Mucosa of descending colon (tissue), 3 donors: Measurements from ENCODE around the gene CELA3B. TPM values are rescaled to one million over a fixed set of nuclear protein-coding genes. Genes with fewer than 3 reads are reported as not detected.

ENCODE experiments used
- ATAC-seq: fragments of 200-7000 bp; cut with Tn5 transposase; one replicate; pipeline ENCODE4 v1.9.1; 2020; ENCODE audit warnings: mild to moderate bottlenecking, moderate library complexity
- DNase-seq, 3 donors: peaks; one replicate each; pipeline ENCODE4 v3.0.0-alpha.2; 2020
- H3K36me3 ChIP-seq: fragments of 200-600 bp; one replicate; pipeline ENCODE4 v1.8.0; 2021; ENCODE audit warnings: low read depth, mild to moderate bottlenecking
- H3K4me1 ChIP-seq: fragments of 200-600 bp; one replicate; pipeline ENCODE4 v1.8.0; 2021; ENCODE audit warnings: low read depth, mild to moderate bottlenecking
- H3K4me3 ChIP-seq: fragments of 200-600 bp; one replicate; pipeline ENCODE4 v1.8.0; 2021; ENCODE audit warnings: mild to moderate bottlenecking
- H3K9me3 ChIP-seq: fragments of 200-600 bp; one replicate; pipeline ENCODE4 v1.8.0; 2021; ENCODE audit warnings: mild to moderate bottlenecking
- CTCF ChIP-seq: fragments of 200-600 bp; IDR thresholded peaks from one replicate; pipeline ENCODE4 v1.8.0; 2022; ENCODE audit warnings: antibody characterized with exemption, mild to moderate bottlenecking
- intact Hi-C, 2 donors: fragments of 100-400 bp; cut with DNase I in 1 of 2; cut with micrococcal nuclease in 1 of 2; formaldehyde crosslinking; loops; one replicate each; pipeline versions ENCODE4 v1.11.0 to v1.11.1; 2022; cut with DNase I, micrococcal nuclease
- total RNA-seq, 3 donors: library from RNA; stranded (reverse); fragmentation: NEBNext Ultra II Directional in 2 of 3; extraction: Animal tissue kit (Norgen Biotek cat#: 25700) in 2 of 3; gene quantifications; one replicate each; pipeline versions ENCODE4 v1.2.1 to v1.2.4, GENCODE V29; 2021 to 2023
- donor health status: DM: no; HTN: no; CAD: no; lungs with moderate emphysema.
- donor health status: DM: no; HTN: no; CAD: no.
- donor health status: DM: no; HTN: yes; CAD: no.

Gene CELA3B
- total RNA-seq, 3 donors from 2014 or later, result 0.35 to 3.5 (median 0.70) TPM

- Histone ChIP-seq H3K36me3 (no peaks in the 10 kb centered on the region), H3K4me3 (no peak overlapping the region), H3K4me1 (peaks cover 7% of the 10 kb centered on the region), H3K9me3 (no peaks in the 10 kb centered on the region)
- no peak for TF ChIP-seq CTCF
- intact Hi-C loops, result no loop called here
- no peak for ATAC-seq
- peak in 1 of 3 donors; percentile 12 for DNase-seq
Observed at GRCh38 chr1:21951226-21951870, 25.5 kb upstream of the CELA3B start.

GRCh38 chr1:21952786-21953520 lies 23.9 kb upstream of the CELA3B start:
- ATAC-seq, result no peak
- no peak overlapping the region for H3K4me3 ChIP-seq
- no peaks in the 10 kb centered on the region for H3K36me3 ChIP-seq
- intact Hi-C loops, result no loop called here
- DNase-seq, result peak in 1 of 3 donors; percentile 8
- H3K4me1 ChIP-seq, result peaks cover 20% of the 10 kb centered on the region
- H3K9me3 ChIP-seq, result no peaks in the 10 kb centered on the region
- TF ChIP-seq CTCF, result no peak

- Histone ChIP-seq H3K4me3 (no peak overlapping the region), H3K36me3 (no peaks in the 10 kb centered on the region), H3K9me3 (no peaks in the 10 kb centered on the region), H3K4me1 (peaks cover 20% of the 10 kb centered on the region)
- DNase-seq, result peak in 1 of 3 donors; percentile 47
- TF ChIP-seq CTCF, result no peak
- ATAC-seq, result no peak
- intact Hi-C loops, result no loop called here
Observed at GRCh38 chr1:21955058-21955457, 21.8 kb upstream of the CELA3B start.

- intact Hi-C loops, result no loop called here
- ATAC-seq, result no peak
- peak in 1 of 3 donors; percentile 44 for DNase-seq
Observed at GRCh38 chr1:21955501-21956281, 21.1 kb upstream of the CELA3B start.

More at GRCh38 chr1:21955501-21956281, 21.1 kb upstream of the CELA3B start:
- no peak overlapping the region for H3K4me3 ChIP-seq
- TF ChIP-seq CTCF, result no peak
- no peaks in the 10 kb centered on the region for H3K36me3 ChIP-seq
- H3K9me3 ChIP-seq, result no peaks in the 10 kb centered on the region
- H3K4me1 ChIP-seq, result peaks cover 20% of the 10 kb centered on the region
